ENCODE results near the gene CC2D2A. TPM values are rescaled to one million over a fixed set of nuclear protein-coding genes. Genes with fewer than 3 reads are reported as not detected.

CC2D2A gene
- total and polyA plus RNA-seq, 9 of the 15 experiments (the other 6 are each of a cell fraction or from before 2014, with no cell fraction given): 0.36 to 2.5 (median 1.6) TPM

DNA sequence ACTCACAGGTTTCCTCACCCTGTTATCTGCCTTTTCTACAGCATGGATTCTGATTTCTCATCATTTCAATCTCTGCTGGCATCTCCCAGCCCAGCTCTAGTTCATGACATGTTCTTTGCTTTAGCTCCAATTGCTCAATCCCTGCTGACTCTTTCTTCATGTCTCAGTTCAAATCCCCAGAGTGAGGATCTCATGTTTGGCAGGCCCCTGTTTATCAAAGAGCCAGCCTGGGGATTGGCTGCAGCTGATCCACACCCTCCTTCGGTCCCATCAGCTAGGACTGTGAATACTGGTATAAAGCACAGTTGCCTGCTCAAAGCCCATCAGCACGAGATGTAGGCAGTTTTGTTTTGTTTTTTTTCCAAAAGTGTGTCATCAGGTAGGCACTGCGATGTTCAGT is 14.4 kb upstream of the CC2D2A start:
- DNase-seq (ENCODE audit: extremely low read depth in 1 of 4, low spot score in 3 of 4): no peak
- no peak for FAIRE-seq
- no peaks in the 10 kb centered on the region for H3K9me1 ChIP-seq (ENCODE audit: control insufficient read depth, insufficient read depth, low read length)
- WGBS (ENCODE audit: insufficient coverage, low coverage, missing lambda C conversion rate): 0% methylated on average over 2 of the region's 3 CpGs
- intact Hi-C loops (cut with micrococcal nuclease): no loop called here
- POLR2A ChIA-PET: interaction anchor here (0.6 kb wide), 1 partner anchor 221 kb away, joined by 3 read pairs; no protein-coding TSS in a partner anchor
- no peaks in the 10 kb centered on the region for H3K27me3 ChIP-seq (ENCODE audit: control insufficient read depth in 2 of 2, insufficient read depth in 2 of 2, low read length in 2 of 2)
- no peak overlapping the region for H2AFZ ChIP-seq (ENCODE audit: low read depth, low read length)
- in situ Hi-C loops (cut with MboI): loop anchor here (10.0 kb wide), 1 partner anchor 220 kb away; no protein-coding TSS in a partner anchor
- H3K4me3 ChIP-seq: no peak overlapping the region
- H3K4me1 ChIP-seq (replicated peaks in 1 of 2; ENCODE audit: control insufficient read depth in 2 of 2, insufficient read depth in 2 of 2, low read length in 2 of 2): no peaks in the 10 kb centered on the region
- no peak for ATAC-seq
- H3K4me2 ChIP-seq (ENCODE audit: insufficient read depth, low read length): no peak overlapping the region
- CTCF ChIA-PET (ENCODE audit: low intra/inter-chr PET ratio): no interaction called here
- H3K9me3 ChIP-seq (replicated peaks; ENCODE audit: control insufficient read depth, insufficient read depth, low read depth, low read length): no peaks in the 10 kb centered on the region
- no peaks in the 10 kb centered on the region for H3K36me3 ChIP-seq (ENCODE audit: control insufficient read depth, insufficient read depth, low read length)
- no peak overlapping the region for H3K9ac ChIP-seq (ENCODE audit: insufficient read depth in 1 of 2, low read depth in 2 of 2, low read length in 2 of 2)
- no TSS peak for BruUV-seq (replicated peaks)
- H3K79me2 ChIP-seq (ENCODE audit: control insufficient read depth, insufficient read depth, low read length): no peaks in the 10 kb centered on the region
- no peak overlapping the region for H3K27ac ChIP-seq (ENCODE audit: extremely low read depth, low read depth, low read length)
- H4K20me1 ChIP-seq (replicated peaks; ENCODE audit: control insufficient read depth, insufficient read depth, low read length): no peaks in the 10 kb centered on the region
- TF ChIP-seq FOXK2 (conservative IDR thresholded peaks at IDR 0.05 in 1 of 2, IDR thresholded peaks at IDR 0.05 in 1 of 2; ENCODE audit: low read depth in 2 of 2): no peak
- no peak for TF ChIP-seq RBM17 (IDR thresholded peaks at IDR 0.05; ENCODE audit: borderline replicate concordance, low read depth, low read length)
- no peak for TF ChIP-seq ZBTB40 (IDR thresholded peaks at IDR 0.05)
- TF ChIP-seq ZBTB40 (CRISPR knock-in tag; IDR thresholded peaks at IDR 0.05): no peak
- TF ChIP-seq PHB2 (IDR thresholded peaks at IDR 0.05; ENCODE audit: low read depth): no peak
- no peak for TF ChIP-seq HMGN3 (IDR thresholded peaks at IDR 0.05; ENCODE audit: borderline replicate concordance, extremely low read depth, insufficient read length, low read depth, low read length)
- TF ChIP-seq BCLAF1 (IDR thresholded peaks at IDR 0.05; ENCODE audit: borderline replicate concordance in 1 of 2, control insufficient read depth in 1 of 2, low read depth in 2 of 2, low read length in 1 of 2): no peak
- TF ChIP-seq CREB5 (CRISPR knock-in tag; IDR thresholded peaks at IDR 0.05): no peak

Data from K562 (cell line).